Amniotic stem cell (primary cell): ENCODE results near the gene ITCH.
"Not testable (repeated sequence)": the region's sequence is repeated elsewhere in the genome, so short reads cannot be mapped to it uniquely, and the experiment has no call there.

Experiments used
- DNase-seq: peaks from one replicate; lab custom pipeline; 2025; lab: John Stamatoyannopoulos, UW

ITCH gene

GRCh38 chr20:34343458-34344211 lies 19.4 kb upstream of the ITCH start:
- DNase-seq = no peak

DNA sequence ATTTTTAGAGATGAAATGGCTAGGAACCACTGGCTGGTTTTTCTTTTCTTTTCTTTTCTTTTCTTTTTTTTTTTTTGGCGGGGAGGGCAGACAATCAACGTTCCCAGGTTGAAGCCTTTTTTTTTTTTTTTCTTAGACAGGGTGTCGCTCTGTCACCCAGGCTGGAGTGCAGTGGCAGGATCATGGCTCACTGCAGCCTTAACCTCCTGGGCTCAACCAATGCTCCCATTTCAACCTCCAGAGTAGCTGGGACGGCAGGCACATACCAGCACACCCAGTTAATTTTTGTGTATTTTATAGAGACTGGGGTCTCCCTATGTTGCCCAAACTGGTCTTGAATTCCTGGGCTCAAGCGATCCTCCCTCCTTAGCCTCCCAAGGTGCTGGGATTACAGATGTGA lies 18.8 kb upstream of the ITCH start:
- no peak for DNase-seq

DNA sequence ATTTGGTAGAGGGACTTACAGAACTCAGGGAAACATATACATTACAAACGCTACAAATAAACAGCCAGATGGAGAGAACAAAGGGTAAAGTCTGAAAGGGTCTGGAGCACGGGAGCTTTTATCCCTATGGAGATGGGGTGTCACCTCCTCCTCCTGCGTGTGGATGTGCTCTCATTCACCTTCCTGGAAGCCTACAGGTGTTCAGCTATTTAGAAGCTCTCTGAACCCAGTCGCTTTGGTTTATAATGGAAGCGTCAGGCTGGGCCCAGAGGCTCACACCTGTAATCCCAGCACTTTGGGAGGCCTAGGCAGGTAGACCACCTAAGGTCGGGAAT lies 17.7 kb upstream of the ITCH start:
- DNase-seq = no peak

DNA sequence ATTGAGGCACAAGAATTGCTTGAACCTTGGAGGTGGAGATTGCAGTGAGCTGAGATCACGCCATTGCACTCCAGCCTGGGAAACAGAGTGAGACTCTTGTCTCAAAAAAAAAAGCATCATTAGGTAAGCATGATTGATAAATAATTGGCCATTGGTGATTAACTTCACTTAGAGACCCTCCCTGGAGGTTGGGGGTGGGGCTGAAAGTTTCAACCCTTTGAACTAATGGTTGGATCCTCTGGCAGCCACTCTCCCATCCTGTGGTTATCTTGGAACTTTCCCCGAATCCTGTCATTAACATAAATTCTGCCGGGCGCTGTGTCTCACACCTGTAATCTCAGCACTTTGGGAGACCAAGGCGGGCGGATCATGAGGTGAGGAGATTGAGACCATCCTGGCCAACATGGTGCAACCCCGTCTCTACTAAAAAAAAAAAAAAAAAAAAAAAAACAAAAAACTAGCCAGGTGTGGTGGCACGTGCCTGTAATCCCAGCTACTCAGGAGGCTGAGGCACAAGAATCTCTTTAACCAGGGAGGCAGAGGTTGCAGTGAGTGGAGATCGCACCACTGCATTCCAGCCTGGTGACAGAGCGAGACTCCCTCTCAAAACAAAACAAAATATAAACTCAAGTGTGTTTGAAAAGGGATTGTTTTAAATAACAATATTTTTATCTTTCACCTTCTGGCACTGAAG lies 17.1 kb upstream of the ITCH start:
- not testable (repeated sequence) for DNase-seq

- not testable (repeated sequence) for DNase-seq
These were observed 16.6 kb upstream of the ITCH start for GRCh38 chr20:34346533-34346865.

DNA sequence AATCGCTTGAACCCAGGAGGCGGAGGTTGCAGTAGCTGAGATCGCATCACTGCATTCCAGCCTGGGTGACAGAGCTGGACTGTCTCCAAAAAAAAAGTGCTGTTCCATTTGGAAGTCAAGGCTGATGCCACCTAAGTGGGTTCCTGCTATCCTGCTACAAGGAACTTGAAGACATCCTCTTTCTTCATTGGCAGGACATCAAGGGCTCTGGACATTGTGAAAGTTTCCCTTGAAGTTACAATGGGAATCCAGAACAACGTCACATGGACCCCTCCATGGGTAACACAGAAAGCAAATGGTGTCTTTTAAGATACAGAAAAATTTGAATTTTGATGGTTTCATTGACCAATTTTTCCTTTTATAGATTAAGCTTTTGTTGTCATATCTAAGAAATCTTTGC lies 15.5 kb upstream of the ITCH start:
- no peak for DNase-seq

- DNase-seq = no peak
These were observed 13.0 kb upstream of the ITCH start for GRCh38 chr20:34350095-34350494.

DNA sequence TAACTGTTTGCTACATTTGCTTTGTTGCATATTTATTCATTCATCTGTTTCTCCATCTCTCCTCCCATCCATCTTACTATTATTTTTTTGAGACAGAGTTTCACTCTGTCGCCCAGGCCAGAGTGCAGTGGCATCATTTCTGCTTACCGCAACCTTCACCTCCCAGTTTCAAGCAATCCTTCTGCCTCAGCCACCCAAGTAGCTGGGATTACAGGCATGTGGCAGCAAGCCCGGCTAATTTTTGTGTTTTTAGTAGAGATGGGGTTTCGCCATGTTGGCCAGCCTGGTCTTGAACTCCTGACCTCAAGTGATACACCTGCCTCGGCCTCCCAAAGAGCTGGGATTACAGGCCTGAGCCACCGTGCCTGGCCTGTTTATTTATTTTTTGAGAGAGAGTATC lies 9.6 kb upstream of the ITCH start:
- not testable (repeated sequence) for DNase-seq

GRCh38 chr20:34355427-34355826 lies 7.6 kb upstream of the ITCH start:
- no peak for DNase-seq

DNA sequence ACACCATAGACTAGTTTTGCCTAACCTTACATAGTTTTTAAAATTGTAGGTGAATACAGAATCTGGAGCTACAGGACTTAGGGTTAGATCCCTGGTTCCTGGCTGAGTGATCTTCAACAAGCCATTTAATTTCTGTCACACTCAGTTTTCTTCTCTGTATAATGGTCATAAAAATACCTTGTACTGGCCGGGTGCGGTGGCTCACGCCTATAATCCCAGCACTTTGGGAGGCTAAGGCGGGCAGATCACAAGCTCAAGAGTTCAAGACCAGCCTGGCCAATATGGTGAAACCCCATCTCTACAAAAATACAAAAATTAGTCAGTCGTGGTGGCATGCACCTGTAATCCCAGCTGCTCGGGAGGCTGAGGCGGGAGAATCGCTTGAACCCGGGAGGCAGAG lies 3.3 kb upstream of the ITCH start:
- not testable (repeated sequence) for DNase-seq

DNA sequence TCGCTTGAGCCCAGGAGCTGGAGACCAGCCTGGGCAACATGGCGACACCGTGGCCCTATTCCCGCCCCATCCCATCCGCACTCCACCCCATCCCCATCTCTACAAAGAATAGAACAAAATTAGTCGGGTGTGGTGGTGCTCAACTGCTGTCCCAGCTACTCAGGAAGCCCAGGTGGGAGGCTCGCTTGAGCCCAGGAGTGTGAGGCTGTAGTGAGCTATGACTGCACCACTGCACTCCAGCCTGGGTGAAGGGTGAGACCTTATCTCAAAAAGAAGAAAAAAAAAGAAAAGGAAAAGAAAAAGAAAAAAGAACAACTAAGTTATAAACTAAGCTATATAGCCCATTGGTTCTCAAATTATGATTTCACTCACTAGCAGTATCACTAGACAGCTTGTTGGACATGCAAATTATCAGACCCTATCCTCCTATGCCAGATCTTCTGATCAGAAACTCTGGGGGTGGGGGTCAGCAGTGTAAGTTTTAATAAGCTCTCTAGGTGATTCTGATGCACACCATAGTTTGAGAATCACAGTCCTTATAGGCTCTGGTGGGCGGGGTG lies 491 bp upstream of the ITCH start:
- DNase-seq = no peak

DNA sequence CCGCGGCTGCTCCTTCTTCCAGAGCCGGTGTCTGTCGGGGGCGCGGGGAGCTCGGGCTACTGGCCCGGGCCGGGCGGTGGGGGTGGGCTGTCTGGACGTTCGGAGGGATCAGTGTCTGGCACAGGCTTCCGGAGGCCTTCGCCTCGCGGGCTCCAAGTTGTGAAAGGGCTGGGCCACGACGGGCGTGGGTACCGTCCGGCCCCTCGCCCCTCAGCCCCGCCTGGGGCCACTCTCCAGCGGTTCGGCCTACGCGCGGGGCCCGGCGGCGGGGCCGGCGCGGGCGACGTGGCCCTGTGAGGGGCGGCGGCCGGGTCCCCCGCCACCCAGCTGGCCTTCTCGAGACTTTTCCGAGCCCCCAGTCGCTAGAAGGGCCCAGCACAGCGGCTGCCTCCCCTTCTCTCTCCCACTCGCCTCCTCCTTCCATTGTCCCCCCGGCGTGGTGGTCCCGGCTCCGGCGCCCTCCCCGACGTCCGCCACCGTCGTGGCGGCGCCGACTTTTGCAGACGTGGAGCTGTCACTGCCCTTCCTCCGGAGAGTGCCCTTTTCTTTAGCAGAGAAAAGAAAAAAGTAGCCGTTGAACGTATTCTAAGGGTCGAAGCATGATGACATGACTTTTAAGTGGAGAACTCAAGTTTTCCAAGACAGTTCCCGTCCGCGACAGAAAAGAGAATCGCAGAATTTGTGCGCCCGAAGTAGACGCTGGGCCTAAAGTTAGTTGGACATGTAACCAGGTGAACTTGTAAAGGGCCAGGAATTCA lies 571 bp downstream of the ITCH start:
- DNase-seq = peak; percentile 47

- DNase-seq = no peak
These were observed 1.1 kb downstream of the ITCH start for GRCh38 chr20:34364223-34364506.

- no peak for DNase-seq
These were observed 2.7 kb downstream of the ITCH start for GRCh38 chr20:34365765-34366213.

GRCh38 chr20:34367155-34367554 lies 4.1 kb downstream of the ITCH start:
- no peak for DNase-seq

DNA sequence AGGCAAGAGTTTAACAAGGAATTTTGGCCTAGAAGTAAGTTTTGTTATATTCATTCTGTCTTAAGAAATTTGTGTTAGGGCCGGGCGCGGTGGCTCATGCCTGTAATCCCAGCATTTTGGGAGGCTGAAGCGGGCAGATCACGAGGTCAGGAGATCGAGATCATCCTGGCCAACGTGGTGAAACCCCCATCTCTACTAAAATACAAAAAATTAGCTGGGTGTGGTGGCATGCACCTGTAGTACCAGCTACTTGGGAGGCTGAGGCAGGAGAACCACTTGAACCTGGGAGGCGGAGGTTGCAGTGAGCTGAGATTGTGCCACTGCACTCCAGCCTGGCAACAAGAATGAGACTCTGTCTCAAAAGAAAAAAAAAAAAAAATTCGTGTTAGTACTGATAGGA lies 4.8 kb downstream of the ITCH start:
- DNase-seq = not testable (repeated sequence)

GRCh38 chr20:34368547-34368946 lies 5.5 kb downstream of the ITCH start:
- DNase-seq = no peak

DNA sequence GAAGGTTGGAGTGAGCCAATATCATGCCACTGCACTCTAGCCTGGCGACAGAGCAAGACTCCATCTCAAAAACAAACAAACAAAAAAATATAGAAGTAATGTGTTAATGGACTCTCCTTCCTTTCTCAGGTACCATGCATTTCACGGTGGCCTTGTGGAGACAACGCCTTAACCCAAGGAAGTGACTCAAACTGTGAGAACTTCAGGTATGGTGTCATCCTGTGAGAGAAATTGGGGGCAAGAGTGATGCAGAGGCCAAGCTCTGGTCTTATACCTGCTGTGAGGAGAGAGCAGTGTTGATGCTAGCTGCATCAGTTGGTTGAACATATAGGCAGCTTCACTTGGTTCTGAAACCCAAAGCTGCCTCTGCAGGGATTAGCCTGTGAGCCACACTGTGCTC lies 6.2 kb downstream of the ITCH start:
- no peak for DNase-seq

GRCh38 chr20:34370062-34370461 lies 7.0 kb downstream of the ITCH start:
- no peak for DNase-seq

- no peak for DNase-seq
These were observed 10.4 kb downstream of the ITCH start for GRCh38 chr20:34373445-34373844.

DNA sequence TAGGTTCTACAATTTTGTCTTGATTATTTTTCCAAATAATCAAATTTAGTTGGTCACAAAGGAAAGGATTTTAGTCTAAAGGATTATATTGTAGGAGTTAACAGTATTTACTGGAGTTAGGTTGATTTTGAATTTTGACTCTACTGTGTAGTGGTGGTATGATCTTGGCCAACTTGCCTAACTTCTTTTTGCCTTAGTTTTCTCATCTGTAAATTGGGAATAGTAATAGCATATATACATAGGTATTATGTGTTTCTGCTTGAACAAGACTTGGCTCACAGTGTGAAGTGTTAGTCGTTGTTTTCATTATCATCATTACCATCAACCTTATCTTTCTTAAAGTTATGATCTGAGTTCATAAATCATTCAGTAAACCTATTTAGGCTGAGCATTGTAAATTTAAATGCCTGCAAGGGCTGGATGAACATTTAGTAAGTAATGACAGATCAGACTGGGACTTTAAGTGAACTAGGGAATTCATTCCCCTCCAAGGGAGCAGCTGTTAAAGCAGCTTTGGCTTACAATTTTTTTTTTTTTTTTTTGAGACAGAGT lies 11.2 kb downstream of the ITCH start:
- no peak for DNase-seq

GRCh38 chr20:34375977-34376430 lies 12.9 kb downstream of the ITCH start:
- no peak for DNase-seq
